MCF 10A (cell line): ENCODE measurements around the gene AGBL3. TPM values are rescaled to one million over a fixed set of nuclear protein-coding genes. Genes with fewer than 3 reads are reported as not detected.
"Not testable (repeated sequence)": the region's sequence is repeated elsewhere in the genome, so short reads cannot be mapped to it uniquely, and the experiment has no call there.

Experiments
- BruUV-seq: library from RNA; stranded (reverse); fragments of 400-500 nt; replicated peaks from 2 replicates; lab custom pipeline; 2021; lab: Mats Ljungman, UMichigan
- CTCF ChIA-PET: fragments of 300-600 bp; sonication (Branson Sonifier 250); formaldehyde crosslinking; extraction: SDS; loops from one replicate; lab custom pipeline; 2021; ENCODE audit warnings: antibody characterized with exemption, inconsistent platforms; lab: Yijun Ruan, JAX
- POLR2A ChIA-PET: fragments of 300-600, 350-650 bp; sonication (Branson Sonifier 250); formaldehyde crosslinking; extraction: SDS; loops from one replicate; lab custom pipeline; 2020; ENCODE audit warnings: antibody characterized with exemption, inconsistent platforms; lab: Yijun Ruan, JAX
- DNase-seq: peaks from one replicate; pipeline ENCODE4 v3.0.0-alpha.2; 2018; ENCODE audit not compliant: unreplicated experiment
- H3K27ac Mint-ChIP-seq: one replicate; pipeline ENCODE4 v1.8.0; 2022; ENCODE audit warnings: mild to moderate bottlenecking, low read depth, mixed read lengths; ENCODE audit not compliant: unreplicated experiment
- H3K27me3 Mint-ChIP-seq: one replicate; pipeline ENCODE4 v1.8.0; 2022; ENCODE audit warnings: mixed read lengths; ENCODE audit not compliant: insufficient read depth, unreplicated experiment
- H3K36me3 Mint-ChIP-seq: one replicate; pipeline ENCODE4 v1.8.0; 2022; ENCODE audit warnings: mild to moderate bottlenecking, moderate library complexity, mixed read lengths; ENCODE audit not compliant: insufficient read depth, unreplicated experiment
- H3K4me1 Mint-ChIP-seq: one replicate; pipeline ENCODE4 v1.8.0; 2022; ENCODE audit warnings: mixed read lengths; ENCODE audit not compliant: insufficient read depth, unreplicated experiment
- H3K4me3 Mint-ChIP-seq: one replicate; pipeline ENCODE4 v1.8.0; 2022; ENCODE audit warnings: mild to moderate bottlenecking, moderate library complexity, mixed read lengths; ENCODE audit not compliant: unreplicated experiment
- H3K9me3 Mint-ChIP-seq: one replicate; pipeline ENCODE4 v1.8.0; 2022; ENCODE audit warnings: mixed read lengths; ENCODE audit not compliant: unreplicated experiment
- CTCF ChIP-seq: fragments of 200-600 bp; IDR thresholded peaks from one replicate; pipeline ENCODE4 v1.8.0; 2022; ENCODE audit warnings: antibody characterized with exemption, mild to moderate bottlenecking; ENCODE audit not compliant: unreplicated experiment
- intact Hi-C: fragments of 100-400 bp; cut with micrococcal nuclease; formaldehyde crosslinking; loops from 2 replicates; pipeline ENCODE4 v1.14.1; 2022
- total RNA-seq: library from RNA; stranded (reverse); gene quantifications from 2 replicates; pipeline ENCODE4 v1.2.3, GENCODE V29; 2022

The AGBL3 gene
- total RNA-seq, 1 experiment from 2014 or later = 1.8 TPM

- Mint-ChIP-seq H3K9me3 (no peaks in the 10 kb centered on the region), H3K4me1 (no peaks in the 10 kb centered on the region), H3K27me3 (no peaks in the 10 kb centered on the region), H3K4me3 (no peak overlapping the region), H3K36me3 (no peaks in the 10 kb centered on the region), H3K27ac (no peak overlapping the region)
- intact Hi-C loops = no loop called here
- TF ChIP-seq CTCF = no peak
- BruUV-seq = no TSS peak
- DNase-seq = no peak
- ChIA-PET CTCF (no interaction called here), POLR2A (interaction anchor here (0.5 to 1.5 kb wide), 2 partner anchors 57 to 672 kb away, joined by 3 to 4 read pairs; partner anchors contain the start of gene CYREN)
Measured at GRCh38 chr7:135114622-135115021, 128.3 kb downstream of the AGBL3 start.

- TF ChIP-seq CTCF = no peak
- no TSS peak for BruUV-seq
- Mint-ChIP-seq H3K27ac (no peak overlapping the region), H3K4me3 (no peak overlapping the region), H3K27me3 (no peaks in the 10 kb centered on the region), H3K36me3 (no peaks in the 10 kb centered on the region), H3K9me3 (peaks cover 12% of the 10 kb centered on the region), H3K4me1 (no peaks in the 10 kb centered on the region)
- ChIA-PET CTCF (no interaction called here), POLR2A (no interaction called here)
- intact Hi-C loops = no loop called here
- no peak for DNase-seq
Measured at GRCh38 chr7:135117096-135117495, 130.8 kb downstream of the AGBL3 start.

GRCh38 chr7:135121868-135122267 lies 135.6 kb downstream of the AGBL3 start:
- Mint-ChIP-seq H3K36me3 (no peaks in the 10 kb centered on the region), H3K4me1 (no peaks in the 10 kb centered on the region), H3K9me3 (peaks cover 12% of the 10 kb centered on the region), H3K4me3 (no peak overlapping the region), H3K27me3 (peaks cover 42% of the 10 kb centered on the region), H3K27ac (no peak overlapping the region)
- intact Hi-C loops = no loop called here
- BruUV-seq = no TSS peak
- TF ChIP-seq CTCF = no peak
- DNase-seq = no peak
- ChIA-PET POLR2A (no interaction called here), CTCF (interaction anchor here (0.6 kb wide), 1 partner anchor 695 kb away, joined by 3 read pairs; no protein-coding TSS in a partner anchor)

GRCh38 chr7:135124631-135125030 lies 138.3 kb downstream of the AGBL3 start:
- BruUV-seq, H3K27ac Mint-ChIP-seq, intact Hi-C loops, H3K4me1 Mint-ChIP-seq, CTCF ChIA-PET, POLR2A ChIA-PET, DNase-seq, H3K36me3 Mint-ChIP-seq, H3K4me3 Mint-ChIP-seq: not testable (repeated sequence)
- H3K9me3 Mint-ChIP-seq = peaks cover 12% of the 10 kb centered on the region
- H3K27me3 Mint-ChIP-seq = peaks cover 42% of the 10 kb centered on the region

- H3K4me3 Mint-ChIP-seq = no peak overlapping the region
- no peaks in the 10 kb centered on the region for H3K36me3 Mint-ChIP-seq
- H3K4me1 Mint-ChIP-seq = no peaks in the 10 kb centered on the region
- intact Hi-C loops = no loop called here
- no peak overlapping the region for H3K27ac Mint-ChIP-seq
- TF ChIP-seq CTCF = no peak
- ChIA-PET POLR2A (no interaction called here), CTCF (no interaction called here)
- no peak for DNase-seq
- no TSS peak for BruUV-seq
- H3K9me3 Mint-ChIP-seq = no peaks in the 10 kb centered on the region
- H3K27me3 Mint-ChIP-seq = peaks cover 28% of the 10 kb centered on the region
Measured at GRCh38 chr7:135128931-135129330, 142.6 kb downstream of the AGBL3 start.
